Body of pancreas (tissue), 4 donors: Measurements from ENCODE around the gene PCSK2. TPM values are rescaled to one million over a fixed set of nuclear protein-coding genes. Genes with fewer than 3 reads are reported as not detected.

Experiments
- ATAC-seq: fragments of 150-250 bp; one replicate; pipeline ENCODE4 v1.9.1; 2016
- DNase-seq, 4 donors: peaks; one replicate each; pipeline ENCODE4 v3.0.0-alpha.2; 2019
- H3K27ac ChIP-seq, 4 donors: fragments of 200-600 bp; sonication (generic); 1 replicate in 3 of 4; 2 replicates in 1 of 4; pipeline versions ENCODE4 v1.5.1 to v1.6.1; 2016 to 2019; ENCODE audit warnings: mild to moderate bottlenecking in 1 of 4, mixed read lengths in 1 of 4, moderate library complexity in 1 of 4
- H3K27me3 ChIP-seq, 2 donors: fragments of 200-600 bp; sonication (generic); one replicate each; pipeline ENCODE4 v1.6.0; 2016; ENCODE audit warnings: mild to moderate bottlenecking in 1 of 2
- H3K36me3 ChIP-seq, 2 donors: fragments of 200-600 bp; sonication (generic); replicated peaks in 1 of 2; 2 replicates each; pipeline ENCODE4 v1.5.1; 2016; ENCODE audit warnings: low read depth in 2 of 2; ENCODE audit not compliant: insufficient read depth in 1 of 2
- H3K4me1 ChIP-seq: fragments of 200-600 bp; sonication (generic); one replicate; pipeline ENCODE4 v1.6.0; 2016
- H3K4me3 ChIP-seq, 2 donors: fragments of 200-600 bp; sonication (generic); 1 replicate in 1 of 2; 2 replicates in 1 of 2; pipeline ENCODE4 v1.5.1; 2016 to 2019
- H3K9me3 ChIP-seq, 3 donors: fragments of 200-600 bp; sonication (generic); 1 replicate in 2 of 3; 2 replicates in 1 of 3; pipeline ENCODE4 v1.5.1; 2016
- POLR2A ChIP-seq, 3 donors: fragments of 450-650 bp; IDR thresholded peaks; one replicate each; pipeline ENCODE4 v1.6.1; 2016; ENCODE audit warnings: antibody characterized with exemption in 3 of 3, mild to moderate bottlenecking in 2 of 3
- WGBS, 2 donors: methylation state at CpG; one replicate each; pipeline ENCODE4 v1.1.5; 2017; 5-methylcytosine and 5-hydroxymethylcytosine counted together
- intact Hi-C: fragments of 100-400 bp; cut with DNase I; formaldehyde crosslinking; loops from one replicate; pipeline ENCODE4 v1.15.1; 2023
- total RNA-seq, 2 donors: library from RNA; depleted of rRNA; stranded (reverse); fragments of >200 nt; gene quantifications; one replicate each; pipeline ENCODE4 v1.1.0, GENCODE V29; 2016
- TF ChIP-seq, protein P1 (sequence below), 7 experiments: fragments of 450-650 bp in 4 of 7; fragments of 200-600 bp in 3 of 7; sonication (generic) in 3 of 7; IDR thresholded peaks; one replicate each; pipeline ENCODE4 v1.5.1; 2016 to 2019; ENCODE audit warnings: antibody characterized with exemption in 7 of 7

PCSK2 gene
- total RNA-seq, 2 donors from 2014 or later = 3.3 to 7.0 TPM

DNA sequence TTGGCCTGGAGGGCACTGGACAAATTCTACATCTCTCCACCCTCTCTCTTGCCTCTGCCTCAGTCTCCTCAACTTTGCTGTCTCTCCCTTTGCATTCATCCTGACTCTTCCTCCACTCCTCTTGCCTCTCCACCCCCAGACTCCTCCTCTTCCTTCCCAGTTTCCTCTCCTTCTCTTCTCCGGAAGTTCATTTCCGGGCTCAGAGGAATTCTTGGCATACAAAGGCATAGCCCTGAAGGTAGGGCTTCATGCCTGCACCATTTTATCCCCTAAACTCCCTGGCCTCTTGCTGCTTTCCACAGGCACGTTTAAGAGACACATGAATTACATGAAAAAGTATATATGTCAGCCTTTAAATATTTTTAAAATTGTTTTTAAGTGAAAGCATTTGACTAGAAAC lies 293.7 kb downstream of the PCSK2 start:
- H3K4me3 ChIP-seq = no peak overlapping the region
- WGBS, 2 donors = 46 to 48% methylated on average over 3 of the region's 3 CpGs
- ATAC-seq (no peak), DNase-seq (no peak)
- H3K9me3 ChIP-seq = no peaks in the 10 kb centered on the region
- H3K4me1 ChIP-seq = no peaks in the 10 kb centered on the region
- intact Hi-C loops = no loop called here
- H3K27me3 ChIP-seq = no peaks in the 10 kb centered on the region
- H3K36me3 ChIP-seq = no peaks in the 10 kb centered on the region
- no peak for TF ChIP-seq POLR2A (IDR thresholded peaks at IDR 0.05)
- TF ChIP-seq, protein P1, sequence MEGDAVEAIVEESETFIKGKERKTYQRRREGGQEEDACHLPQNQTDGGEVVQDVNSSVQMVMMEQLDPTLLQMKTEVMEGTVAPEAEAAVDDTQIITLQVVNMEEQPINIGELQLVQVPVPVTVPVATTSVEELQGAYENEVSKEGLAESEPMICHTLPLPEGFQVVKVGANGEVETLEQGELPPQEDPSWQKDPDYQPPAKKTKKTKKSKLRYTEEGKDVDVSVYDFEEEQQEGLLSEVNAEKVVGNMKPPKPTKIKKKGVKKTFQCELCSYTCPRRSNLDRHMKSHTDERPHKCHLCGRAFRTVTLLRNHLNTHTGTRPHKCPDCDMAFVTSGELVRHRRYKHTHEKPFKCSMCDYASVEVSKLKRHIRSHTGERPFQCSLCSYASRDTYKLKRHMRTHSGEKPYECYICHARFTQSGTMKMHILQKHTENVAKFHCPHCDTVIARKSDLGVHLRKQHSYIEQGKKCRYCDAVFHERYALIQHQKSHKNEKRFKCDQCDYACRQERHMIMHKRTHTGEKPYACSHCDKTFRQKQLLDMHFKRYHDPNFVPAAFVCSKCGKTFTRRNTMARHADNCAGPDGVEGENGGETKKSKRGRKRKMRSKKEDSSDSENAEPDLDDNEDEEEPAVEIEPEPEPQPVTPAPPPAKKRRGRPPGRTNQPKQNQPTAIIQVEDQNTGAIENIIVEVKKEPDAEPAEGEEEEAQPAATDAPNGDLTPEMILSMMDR (IDR thresholded peaks at IDR 0.05) = no peak
- no peak overlapping the region for H3K27ac ChIP-seq

DNA sequence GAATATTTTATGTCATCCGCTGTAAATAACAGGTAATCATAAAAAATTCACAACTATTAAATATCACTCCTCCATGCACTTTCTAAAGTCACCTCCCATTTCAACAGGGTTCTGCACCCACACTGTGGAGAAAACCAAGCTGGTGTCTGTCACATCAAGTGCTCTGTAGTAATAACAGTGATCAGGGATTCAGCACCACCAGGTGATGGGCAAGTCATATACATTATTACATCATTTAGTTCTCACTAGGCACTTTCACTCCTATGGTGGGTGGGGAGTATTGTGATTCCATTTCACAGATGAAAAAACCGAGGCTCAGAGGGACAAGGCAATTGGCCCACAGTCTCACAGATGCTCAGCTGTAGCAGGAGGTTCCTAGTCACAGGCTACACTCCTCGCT lies 295.7 kb downstream of the PCSK2 start:
- WGBS, 2 donors = 68 to 78% methylated on average over 3 of the region's 3 CpGs
- no peak for ATAC-seq

DNA sequence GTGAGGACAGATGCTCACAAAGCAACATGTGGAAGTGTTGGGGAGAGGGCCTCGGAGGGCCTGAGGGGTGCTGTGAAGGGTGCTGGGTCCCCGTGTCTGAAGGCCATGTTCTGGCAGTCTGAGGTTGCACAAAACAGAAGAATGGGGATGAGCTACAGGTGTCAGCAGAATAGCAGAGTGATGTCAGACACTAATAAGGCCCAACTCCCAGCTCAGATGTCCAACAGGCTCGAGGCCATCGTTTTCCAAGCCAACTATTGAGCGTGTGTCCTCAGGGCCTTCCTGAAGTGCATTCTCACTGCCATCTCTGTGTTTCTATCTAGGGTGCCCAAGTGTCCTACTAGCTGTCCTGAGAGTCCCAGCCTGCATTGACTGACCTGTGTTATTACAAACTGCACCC lies 296.5 kb downstream of the PCSK2 start:
- no peak for ATAC-seq
- H3K27me3 ChIP-seq = no peaks in the 10 kb centered on the region
- WGBS, 2 donors = 74 to 77% methylated on average over 5 of the region's 5 CpGs

More for the DNA sequence above, 295.7 kb downstream of the PCSK2 start:
- Histone ChIP-seq H3K36me3 (no peaks in the 10 kb centered on the region), H3K4me1 (no peaks in the 10 kb centered on the region), H3K9me3 (no peaks in the 10 kb centered on the region), H3K4me3 (no peak overlapping the region), H3K27me3 (no peaks in the 10 kb centered on the region), H3K27ac (no peak overlapping the region)
- DNase-seq = peak in 1 of 4 donors; percentile 3
- intact Hi-C loops = no loop called here
- TF ChIP-seq, protein P1 (IDR thresholded peaks at IDR 0.05) = no peak
- TF ChIP-seq POLR2A (IDR thresholded peaks at IDR 0.05) = no peak

DNA sequence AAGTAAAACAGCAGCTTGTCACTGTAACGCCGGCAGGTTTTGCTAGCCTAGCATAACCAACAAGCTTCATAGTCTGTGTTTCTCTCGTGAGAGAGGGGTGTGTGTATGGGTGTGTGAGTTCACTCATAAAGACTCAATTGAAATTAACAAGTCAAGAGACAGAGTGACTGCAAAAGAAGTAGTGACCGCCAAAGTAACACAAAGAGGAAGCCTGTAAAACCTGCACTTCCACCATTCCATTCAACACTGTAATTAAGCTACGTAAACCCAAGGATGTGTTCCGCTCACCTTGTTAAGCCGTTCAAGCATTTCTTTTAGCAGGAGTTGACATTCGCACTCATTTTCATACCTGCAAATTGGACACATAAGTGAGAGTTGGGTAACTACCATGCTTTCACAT lies 297.7 kb downstream of the PCSK2 start:
- TF ChIP-seq, protein P1 (IDR thresholded peaks at IDR 0.05) = no peak
- no peak for TF ChIP-seq POLR2A (IDR thresholded peaks at IDR 0.05)
- no peaks in the 10 kb centered on the region for H3K4me1 ChIP-seq
- intact Hi-C loops = no loop called here
- no peaks in the 10 kb centered on the region for H3K9me3 ChIP-seq
- no peaks in the 10 kb centered on the region for H3K27me3 ChIP-seq
- H3K36me3 ChIP-seq = no peaks in the 10 kb centered on the region
- WGBS, 2 donors = 79 to 82% methylated on average over 8 of the region's 8 CpGs
- H3K4me3 ChIP-seq = no peak overlapping the region
- ATAC-seq (no peak), DNase-seq (no peak)
- H3K27ac ChIP-seq = no peak overlapping the region

More for the DNA sequence above, 296.5 kb downstream of the PCSK2 start:
- Histone ChIP-seq H3K36me3 (no peaks in the 10 kb centered on the region), H3K9me3 (no peaks in the 10 kb centered on the region), H3K4me3 (no peak overlapping the region), H3K27ac (no peak overlapping the region), H3K4me1 (no peaks in the 10 kb centered on the region)
- DNase-seq = peak in 1 of 4 donors; percentile 1
- intact Hi-C loops = no loop called here
- TF ChIP-seq, protein P1 (IDR thresholded peaks at IDR 0.05) = no peak
- TF ChIP-seq POLR2A (IDR thresholded peaks at IDR 0.05) = no peak

DNA sequence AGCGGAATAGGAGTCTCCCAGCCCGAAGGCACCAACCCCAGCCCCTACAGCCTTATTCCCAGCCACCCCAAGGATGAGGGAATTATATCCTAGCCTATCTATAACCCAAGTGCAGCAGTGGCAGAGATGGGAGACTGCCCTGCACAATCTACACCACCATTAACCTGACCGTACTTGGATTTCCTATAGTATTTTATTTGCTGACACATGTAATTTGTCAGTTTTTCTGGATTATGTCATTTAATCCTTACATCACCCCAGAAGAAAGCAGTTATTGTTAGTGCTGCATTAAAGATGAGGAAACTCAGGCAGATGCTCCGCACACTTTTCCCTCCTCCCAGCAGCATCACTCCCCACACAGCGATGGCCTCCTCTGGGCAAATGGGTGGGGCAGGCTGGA lies 298.3 kb downstream of the PCSK2 start:
- no peaks in the 10 kb centered on the region for H3K36me3 ChIP-seq
- intact Hi-C loops = no loop called here
- H3K4me3 ChIP-seq = no peak overlapping the region
- no peak for DNase-seq
- no peaks in the 10 kb centered on the region for H3K9me3 ChIP-seq
- TF ChIP-seq POLR2A (IDR thresholded peaks at IDR 0.05) = no peak
- TF ChIP-seq, protein P1 (IDR thresholded peaks at IDR 0.05) = no peak
- no peaks in the 10 kb centered on the region for H3K27me3 ChIP-seq
- WGBS, 2 donors = 86 to 98% methylated on average over 5 of the region's 5 CpGs
- H3K4me1 ChIP-seq = peaks cover 2% of the 10 kb centered on the region
- H3K27ac ChIP-seq = no peak overlapping the region
- ATAC-seq = no peak
